GM12865 (cell line): Measurements from ENCODE around the gene PPP6R1.

ENCODE experiments used
- DNase-seq: peaks from one replicate; pipeline ENCODE4 v3.0.0; 2010; ENCODE audit warnings: low read depth
- H3K4me3 ChIP-seq: 2 replicates; pipeline ENCODE4 v1.5.1; 2011; ENCODE audit warnings: mild to moderate bottlenecking, low read depth, low read length, control low read depth
- TF ChIP-seq, protein P1 (sequence below): IDR thresholded peaks from 2 replicates; pipeline ENCODE4 v1.5.1; 2011; ENCODE audit warnings: low read length, control low read depth, low read depth, inconsistent platforms; ENCODE audit not compliant: insufficient read depth; ENCODE audit errors: missing control alignments

The PPP6R1 gene

DNA sequence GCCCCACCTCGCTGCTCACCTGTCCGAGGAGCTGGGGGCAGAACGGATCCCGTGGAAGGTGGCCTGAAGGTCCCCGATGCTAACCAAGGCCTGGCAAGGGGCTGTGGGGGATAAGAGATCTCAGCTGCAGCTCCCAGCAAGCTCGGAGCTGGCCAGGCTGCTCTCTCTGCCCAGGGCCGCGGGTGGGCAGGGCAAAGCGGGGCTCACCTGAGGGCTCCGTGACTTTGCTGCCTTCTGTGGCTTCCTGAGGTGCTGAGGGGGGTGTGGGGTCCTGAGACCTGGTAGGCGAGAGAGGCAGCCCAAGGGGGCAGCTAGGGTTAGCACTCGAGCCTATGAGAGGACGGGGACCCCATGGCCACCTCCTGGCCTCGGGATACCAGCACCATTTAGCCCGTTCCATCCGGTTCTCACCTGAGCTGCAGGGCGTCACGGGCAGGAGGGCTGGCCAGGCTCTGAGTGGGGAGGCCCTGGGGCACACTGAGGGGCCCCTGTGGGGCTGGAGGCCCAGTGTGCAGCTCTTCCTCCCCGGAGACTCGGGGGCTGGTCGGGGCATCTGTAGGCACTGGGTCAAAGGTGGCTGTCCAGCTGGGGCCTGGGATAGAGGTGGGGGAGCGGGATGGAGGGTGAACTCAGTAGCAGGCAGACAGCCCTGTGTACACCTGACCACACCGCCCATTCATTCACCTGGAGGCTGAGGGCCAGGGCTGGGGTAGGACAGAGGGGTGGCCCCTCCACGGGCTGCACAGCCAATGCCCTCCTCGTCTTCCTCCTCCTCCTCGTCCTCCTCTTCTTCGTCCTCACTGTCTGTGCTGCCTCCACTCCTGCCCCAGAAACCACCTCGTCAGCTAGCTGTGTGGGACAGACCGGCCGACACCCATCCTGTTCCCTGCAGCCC lies 27.2 kb downstream of the PPP6R1 start:
- DNase-seq = no peak
- no peak overlapping the region for H3K4me3 ChIP-seq
- TF ChIP-seq, protein P1, sequence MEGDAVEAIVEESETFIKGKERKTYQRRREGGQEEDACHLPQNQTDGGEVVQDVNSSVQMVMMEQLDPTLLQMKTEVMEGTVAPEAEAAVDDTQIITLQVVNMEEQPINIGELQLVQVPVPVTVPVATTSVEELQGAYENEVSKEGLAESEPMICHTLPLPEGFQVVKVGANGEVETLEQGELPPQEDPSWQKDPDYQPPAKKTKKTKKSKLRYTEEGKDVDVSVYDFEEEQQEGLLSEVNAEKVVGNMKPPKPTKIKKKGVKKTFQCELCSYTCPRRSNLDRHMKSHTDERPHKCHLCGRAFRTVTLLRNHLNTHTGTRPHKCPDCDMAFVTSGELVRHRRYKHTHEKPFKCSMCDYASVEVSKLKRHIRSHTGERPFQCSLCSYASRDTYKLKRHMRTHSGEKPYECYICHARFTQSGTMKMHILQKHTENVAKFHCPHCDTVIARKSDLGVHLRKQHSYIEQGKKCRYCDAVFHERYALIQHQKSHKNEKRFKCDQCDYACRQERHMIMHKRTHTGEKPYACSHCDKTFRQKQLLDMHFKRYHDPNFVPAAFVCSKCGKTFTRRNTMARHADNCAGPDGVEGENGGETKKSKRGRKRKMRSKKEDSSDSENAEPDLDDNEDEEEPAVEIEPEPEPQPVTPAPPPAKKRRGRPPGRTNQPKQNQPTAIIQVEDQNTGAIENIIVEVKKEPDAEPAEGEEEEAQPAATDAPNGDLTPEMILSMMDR = no peak

DNA sequence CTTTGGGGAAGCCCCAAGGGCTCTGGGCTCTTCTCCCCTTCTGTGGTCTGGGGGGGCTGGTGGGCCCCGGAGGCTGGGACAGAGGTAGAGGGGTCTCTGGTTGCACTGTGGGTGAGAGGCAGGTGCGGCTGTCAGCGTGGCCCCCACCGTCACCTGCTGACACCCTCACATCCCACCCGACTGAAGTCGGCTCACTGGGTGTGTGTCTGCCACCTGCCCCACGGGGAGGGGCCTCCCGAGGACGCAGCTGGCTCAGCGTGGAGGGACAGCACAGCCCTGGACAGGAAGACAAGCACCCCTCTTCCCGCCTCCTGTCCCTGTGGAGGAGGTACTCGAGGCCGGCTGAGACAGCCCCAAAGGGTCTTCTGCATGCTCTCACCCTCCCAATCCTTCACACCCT lies 28.0 kb downstream of the PPP6R1 start:
- DNase-seq = no peak
- TF ChIP-seq, protein P1 = no peak
- no peak overlapping the region for H3K4me3 ChIP-seq

DNA sequence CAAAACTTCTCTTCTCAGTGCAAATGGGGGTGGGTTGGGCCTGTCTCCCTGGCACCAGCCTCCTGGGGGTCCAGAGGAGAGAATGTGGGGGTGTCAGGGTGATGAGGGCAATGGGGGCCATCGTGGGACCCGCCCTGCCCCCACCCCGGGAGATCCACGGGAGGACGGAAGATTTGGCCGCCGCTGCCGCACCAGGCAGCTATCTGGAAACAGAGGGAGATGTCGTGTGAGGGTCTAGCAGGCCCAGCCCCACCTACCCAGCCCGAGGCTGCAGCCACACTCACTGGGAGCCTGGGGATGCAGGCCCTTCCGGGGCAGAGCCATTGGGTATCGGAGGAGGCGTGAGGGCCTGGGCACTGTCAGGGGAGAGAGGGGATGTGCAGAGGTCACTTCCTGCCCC lies 28.5 kb downstream of the PPP6R1 start:
- no peak overlapping the region for H3K4me3 ChIP-seq
- TF ChIP-seq, protein P1 = no peak
- DNase-seq = no peak

DNA sequence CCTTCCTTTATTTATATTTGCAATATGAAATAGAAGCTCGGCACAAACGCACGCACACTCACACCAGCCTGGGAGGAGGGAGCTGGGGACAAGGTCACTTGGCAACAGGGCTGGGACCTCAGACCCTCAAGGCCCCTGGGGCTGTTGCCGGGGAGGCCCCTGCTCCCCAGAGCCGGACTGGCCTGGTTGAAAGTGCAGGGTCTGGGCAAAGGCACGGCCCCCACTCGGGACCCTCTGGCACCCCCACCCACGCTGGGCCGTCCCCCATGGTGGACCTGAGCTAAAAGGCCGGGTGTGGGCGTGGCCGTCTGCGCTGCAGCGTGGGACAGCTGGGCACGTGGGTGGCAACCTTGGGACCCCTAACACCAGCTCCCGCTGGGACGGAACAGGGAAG lies 29.0 kb downstream of the PPP6R1 start:
- no peak for DNase-seq
- TF ChIP-seq, protein P1 = no peak
- H3K4me3 ChIP-seq = no peak overlapping the region

DNA sequence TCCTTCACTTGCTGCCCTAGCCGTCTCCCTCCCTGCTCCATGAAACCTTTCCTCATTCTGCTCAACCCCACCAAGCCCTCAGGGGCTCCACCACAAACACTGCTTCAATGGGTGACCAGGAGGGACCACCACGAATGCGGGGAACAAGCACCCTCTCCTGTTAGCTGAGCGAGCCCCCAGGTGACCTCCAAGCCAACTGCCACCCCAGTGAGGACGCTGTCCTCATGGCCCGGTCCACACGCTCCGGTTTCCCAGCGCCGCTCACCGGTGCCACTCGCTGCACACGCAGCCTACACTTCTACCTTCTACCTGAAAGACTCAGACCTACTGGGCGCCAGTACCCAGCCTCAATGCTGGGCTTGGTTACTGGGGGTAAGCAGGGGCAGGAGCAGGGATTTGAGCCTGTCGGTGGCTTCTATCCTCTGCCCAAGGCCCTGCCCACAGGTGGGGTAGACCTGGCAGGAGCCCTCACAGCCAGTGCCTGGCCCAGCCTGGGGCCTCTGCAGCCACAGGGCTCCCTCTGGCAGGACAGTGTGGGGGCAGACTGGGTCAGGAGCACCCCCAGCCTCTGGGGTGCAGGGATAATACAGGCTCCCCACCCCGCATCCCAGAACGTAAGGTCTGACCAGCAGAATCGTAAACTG lies 29.6 kb downstream of the PPP6R1 start:
- TF ChIP-seq, protein P1 = no peak
- H3K4me3 ChIP-seq = no peak overlapping the region
- no peak for DNase-seq

DNA sequence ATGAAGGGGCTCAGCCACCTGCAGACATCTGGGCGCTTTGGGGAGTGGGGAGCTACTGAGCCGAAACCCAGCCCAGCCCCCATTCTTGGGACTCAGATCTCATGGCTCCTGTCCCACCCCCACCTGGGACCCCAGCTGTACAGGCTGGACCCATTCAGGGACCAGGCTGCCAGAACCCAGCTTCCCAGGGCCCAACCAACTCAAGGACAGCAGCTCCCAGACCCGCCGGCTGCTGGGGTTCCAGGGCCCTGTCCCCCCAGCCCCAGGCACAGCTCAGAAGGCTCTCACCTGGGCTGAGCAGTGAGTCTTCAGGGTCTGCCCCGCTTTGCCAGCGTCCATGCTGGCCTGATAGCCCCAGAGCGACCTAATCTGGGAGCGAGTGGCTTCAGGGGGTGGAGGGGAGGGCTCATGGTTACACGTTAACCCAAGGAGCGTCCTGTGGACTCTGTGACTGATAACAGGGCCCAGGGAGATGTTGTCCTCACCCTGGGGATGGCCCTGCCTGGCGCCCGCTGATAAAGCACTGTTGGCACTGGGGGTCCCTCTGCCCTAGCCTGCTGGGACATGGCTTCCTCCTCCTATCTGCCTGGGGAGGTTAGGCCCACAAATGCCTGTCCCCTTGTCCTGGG lies 30.3 kb downstream of the PPP6R1 start, which contains the start of gene TMEM86B:
Gene TMEM86B, minus strand, starts transcription at position 361 of the 629 bp plus-strand sequence. Its CDS starts 22 bp downstream, at position 339.
- no peak within 1 kb of the TSS for H3K4me3 ChIP-seq
- TF ChIP-seq, protein P1 = no peak
- no peak for DNase-seq
